Sigmoid colon (tissue), 7 donors: ENCODE measurements around the gene CABLES2. TPM values are rescaled to one million over a fixed set of nuclear protein-coding genes. Genes with fewer than 3 reads are reported as not detected.

ENCODE experiments used
- DNase-seq: peaks from one replicate; pipeline ENCODE4 v3.0.0-alpha.2; 2019
- H3K27ac ChIP-seq, 4 donors: fragments of 200-600 bp; sonication (generic); one replicate each; pipeline ENCODE4 v1.5.1; 2016 to 2019; ENCODE audit warnings: mild to moderate bottlenecking in 1 of 4
- H3K27me3 ChIP-seq, 3 donors: fragments of 200-600 bp; sonication (generic); one replicate each; pipeline ENCODE4 v1.5.1; 2019; ENCODE audit warnings: mild to moderate bottlenecking in 1 of 3
- H3K36me3 ChIP-seq, 4 donors: fragments of 200-600 bp; sonication (generic); one replicate each; pipeline ENCODE4 v1.5.1; 2016 to 2019
- H3K4me1 ChIP-seq, 4 donors: fragments of 200-600 bp; sonication (generic); one replicate each; pipeline ENCODE4 v1.5.1; 2017 to 2019
- H3K4me3 ChIP-seq, 4 donors: fragments of 200-600 bp; sonication (generic); one replicate each; pipeline ENCODE4 v1.5.1; 2017 to 2019; ENCODE audit warnings: mild to moderate bottlenecking in 2 of 4, moderate library complexity in 1 of 4
- H3K9me3 ChIP-seq, 4 donors: fragments of 200-600 bp in 3 of 4; sonication (generic) in 3 of 4; one replicate each; pipeline versions ENCODE4 v1.5.1 to v1.6.1; 2013 to 2019
- CTCF ChIP-seq, 4 experiments: fragments of 450-650 bp in 3 of 4; fragments of 200-600 bp in 1 of 4; IDR thresholded peaks; one replicate each; pipeline ENCODE4 v1.5.1; 2016 to 2019; ENCODE audit warnings: antibody characterized with exemption in 4 of 4, mild to moderate bottlenecking in 3 of 4, moderate library complexity in 2 of 4
- EP300 ChIP-seq, 4 donors: sonication (generic); formaldehyde crosslinking; IDR thresholded peaks; one replicate each; pipeline ENCODE4 v1.6.1; 2017; ENCODE audit warnings: antibody characterized with exemption in 4 of 4
- POLR2A ChIP-seq, 2 donors: fragments of 450-650 bp; IDR thresholded peaks; one replicate each; pipeline ENCODE4 v1.6.1; 2016; ENCODE audit warnings: antibody characterized with exemption in 2 of 2, mild to moderate bottlenecking in 2 of 2, moderate library complexity in 2 of 2
- POLR2AphosphoS5 ChIP-seq, 4 donors: sonication (generic); formaldehyde crosslinking; IDR thresholded peaks; one replicate each; pipeline ENCODE4 v1.6.1; 2017; ENCODE audit warnings: antibody characterized with exemption in 4 of 4
- WGBS, 2 donors: extraction: QIAGEN DNeasy Blood & Tissue Kit; methylation state at CpG; one replicate each; pipeline ENCODE4 v1.1.7; 2013; 5-methylcytosine and 5-hydroxymethylcytosine counted together
- intact Hi-C: fragments of 100-400 bp; cut with DNase I; formaldehyde crosslinking; loops from one replicate; pipeline ENCODE4 v1.15.1; 2023
- polyA plus RNA-seq, 3 donors: library from polyadenylated mRNA; stranded (reverse); fragments of 200-250 nt; gene quantifications; one replicate each; pipeline ENCODE4 v1.2.3, GENCODE V29; 2013
- total RNA-seq, 4 donors: library from RNA; depleted of rRNA; stranded (reverse); fragments of >200 nt; gene quantifications; one replicate each; pipeline ENCODE4 v1.1.0, GENCODE V29; 2016
- donor health status: healthy with polysubstance abuse.
- donor health status: Bipolar disorder and iron deficiency.
- donor health status: healthy.

The CABLES2 gene
- total and polyA plus RNA-seq, 7 donors, result 1.8 to 6.9 (median 3.6) TPM

- Histone ChIP-seq H3K4me1 (peaks cover 0 to 38% (median 32%) of the 10 kb centered on the region in 4 donors), H3K36me3 (no peaks in the 10 kb centered on the region), H3K27ac (peak overlapping the region; percentile 71 to 77 (median 74)), H3K9me3 (no peaks in the 10 kb centered on the region), H3K27me3 (no peaks in the 10 kb centered on the region), H3K4me3 (peak overlapping the region in 3 of 4 donors; percentile 14 to 19 (median 18))
- intact Hi-C loops, result no loop called here
- DNase-seq, result peak; percentile 86
- no peak for TF ChIP-seq POLR2A (IDR thresholded peaks at IDR 0.05)
- no peak for TF ChIP-seq POLR2AphosphoS5 (IDR thresholded peaks at IDR 0.05)
- TF ChIP-seq CTCF (IDR thresholded peaks at IDR 0.05), result no peak
- no peak for TF ChIP-seq EP300 (IDR thresholded peaks at IDR 0.05)
- 82 to 83% methylated on average over 24 of the region's 24 CpGs for WGBS, 2 donors
Observed at GRCh38 chr20:62437927-62438326, 30.8 kb upstream of the CABLES2 start.

DNA sequence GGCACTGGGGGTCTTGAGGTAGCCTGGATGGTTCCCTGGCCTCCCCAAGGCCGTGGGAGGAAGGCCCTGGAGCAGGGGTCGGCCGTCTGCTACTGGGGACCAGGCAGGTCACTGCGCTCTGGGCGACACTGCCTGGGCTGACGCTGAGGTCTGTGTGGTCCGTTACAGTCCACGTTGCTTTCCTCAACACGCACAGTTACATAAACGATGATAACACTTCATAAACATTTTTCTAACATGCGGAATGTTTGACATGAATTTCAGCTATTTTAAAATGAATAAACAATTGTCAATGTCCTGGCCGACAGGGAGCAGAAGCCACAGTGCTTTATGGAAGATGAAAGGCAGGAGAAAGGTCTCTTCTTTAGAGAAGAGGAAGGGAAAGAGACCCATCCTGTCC lies 30.4 kb upstream of the CABLES2 start:
- Histone ChIP-seq H3K4me3 (peak overlapping the region in 3 of 4 donors; percentile 14 to 19 (median 18)), H3K4me1 (peaks cover 0 to 39% (median 33%) of the 10 kb centered on the region in 4 donors), H3K36me3 (no peaks in the 10 kb centered on the region), H3K27ac (peak overlapping the region; percentile 71 to 77 (median 74)), H3K27me3 (no peaks in the 10 kb centered on the region), H3K9me3 (no peaks in the 10 kb centered on the region)
- no peak for DNase-seq
- TF ChIP-seq POLR2AphosphoS5 (IDR thresholded peaks at IDR 0.05), result peak in 1 of 4 donors; percentile 15
- no peak for TF ChIP-seq EP300 (IDR thresholded peaks at IDR 0.05)
- intact Hi-C loops, result no loop called here
- 76 to 81% methylated on average over 12 of the region's 12 CpGs for WGBS, 2 donors

DNA sequence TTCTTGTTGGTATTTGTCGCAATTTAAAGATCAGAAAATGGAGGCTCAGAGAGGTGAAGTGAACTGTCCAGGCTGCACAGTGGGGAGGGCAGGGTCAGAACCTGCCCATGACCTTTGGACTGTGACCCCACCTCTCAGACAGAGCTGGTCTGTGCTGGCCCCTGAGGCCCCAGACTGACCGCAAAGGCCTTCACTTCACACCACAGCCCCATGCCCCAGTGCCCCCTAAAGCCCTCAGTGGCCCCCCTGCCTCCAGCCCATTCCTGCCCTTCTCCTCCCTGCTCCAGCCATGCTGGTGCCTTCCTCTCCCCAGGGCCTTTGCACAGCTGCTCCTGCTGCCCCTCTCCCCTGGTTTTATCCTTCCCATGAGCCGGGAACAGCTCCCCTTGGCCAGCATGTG lies 29.6 kb upstream of the CABLES2 start:
- H3K27me3 ChIP-seq, result no peaks in the 10 kb centered on the region
- H3K9me3 ChIP-seq, result no peaks in the 10 kb centered on the region
- intact Hi-C loops, result no loop called here
- H3K36me3 ChIP-seq, result no peaks in the 10 kb centered on the region
- WGBS, 2 donors, result 91 to 94% methylated on average over 3 of the region's 3 CpGs
- TF ChIP-seq POLR2A (IDR thresholded peaks at IDR 0.05) (no peak), POLR2AphosphoS5 (IDR thresholded peaks at IDR 0.05) (no peak), EP300 (IDR thresholded peaks at IDR 0.05) (no peak), CTCF (IDR thresholded peaks at IDR 0.05) (no peak)
- peaks cover 0 to 39% (median 33%) of the 10 kb centered on the region in 4 donors for H3K4me1 ChIP-seq
- no peak for DNase-seq
- no peak overlapping the region for H3K27ac ChIP-seq
- no peak overlapping the region for H3K4me3 ChIP-seq

- Histone ChIP-seq H3K9me3 (no peaks in the 10 kb centered on the region), H3K27me3 (no peaks in the 10 kb centered on the region), H3K4me3 (no peak overlapping the region), H3K4me1 (peaks cover 0 to 39% (median 33%) of the 10 kb centered on the region in 4 donors), H3K27ac (peak overlapping the region; percentile 14 to 74 (median 61)), H3K36me3 (no peaks in the 10 kb centered on the region)
- WGBS, 2 donors, result 7 to 27% methylated on average over 32 of the region's 32 CpGs
- TF ChIP-seq EP300 (IDR thresholded peaks at IDR 0.05) (peak in 1 of 4 donors; percentile 5), POLR2A (IDR thresholded peaks at IDR 0.05) (no peak), CTCF (IDR thresholded peaks at IDR 0.05) (no peak), POLR2AphosphoS5 (IDR thresholded peaks at IDR 0.05) (peak in 2 of 4 donors; percentile 47 to 60)
- peak; percentile 86 for DNase-seq
- intact Hi-C loops, result no loop called here
Observed at GRCh38 chr20:62433658-62434497, 26.8 kb upstream of the CABLES2 start.

DNA sequence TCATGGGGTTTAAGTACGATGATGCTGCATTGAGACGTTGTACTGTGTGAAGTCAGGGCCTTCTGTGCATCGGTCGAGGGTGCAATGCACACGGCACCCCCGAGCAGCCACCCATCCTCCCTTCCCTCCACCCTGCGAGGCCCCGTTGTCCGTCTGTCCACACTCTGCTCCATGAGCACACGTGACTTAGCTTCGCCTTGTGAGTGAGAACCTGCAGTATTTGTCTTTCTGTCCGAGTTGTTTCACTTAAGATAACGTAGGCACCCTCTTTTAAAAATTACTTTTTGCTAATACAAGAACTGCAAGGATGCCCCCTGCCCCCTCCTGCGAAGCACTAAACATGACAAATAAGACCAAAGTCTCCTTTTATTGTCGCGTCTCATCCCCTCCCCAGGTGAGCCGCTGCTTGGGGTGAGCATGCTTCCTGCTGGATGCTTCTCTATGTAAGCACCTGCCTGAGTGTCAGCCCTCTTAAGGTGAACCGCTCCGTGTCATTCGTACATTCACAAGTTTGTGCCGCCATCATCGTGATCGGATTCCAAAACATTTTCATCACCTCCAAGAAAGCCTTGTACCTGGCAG lies 23.9 kb upstream of the CABLES2 start:
- no peaks in the 10 kb centered on the region for H3K36me3 ChIP-seq
- no peak overlapping the region for H3K4me3 ChIP-seq
- peaks cover 0 to 20% (median 15%) of the 10 kb centered on the region in 4 donors for H3K4me1 ChIP-seq
- TF ChIP-seq POLR2AphosphoS5 (IDR thresholded peaks at IDR 0.05), result no peak
- TF ChIP-seq CTCF (IDR thresholded peaks at IDR 0.05), result no peak
- no peak for TF ChIP-seq EP300 (IDR thresholded peaks at IDR 0.05)
- no peak for TF ChIP-seq POLR2A (IDR thresholded peaks at IDR 0.05)
- no peak for DNase-seq
- H3K9me3 ChIP-seq, result no peaks in the 10 kb centered on the region
- H3K27ac ChIP-seq, result no peak overlapping the region
- H3K27me3 ChIP-seq, result no peaks in the 10 kb centered on the region
- 17 to 60% methylated on average over 23 of the region's 23 CpGs for WGBS, 2 donors
- intact Hi-C loops, result no loop called here
